AG09319 (cell line): Measurements from ENCODE around the gene KCMF1.

Source experiments
- DNase-seq: peaks from one replicate; pipeline ENCODE4 v3.0.0-alpha.2; 2010; ENCODE audit warnings: low read depth; ENCODE audit errors: extremely low read depth
- TF ChIP-seq, protein P1 (sequence below): IDR thresholded peaks from 2 replicates; pipeline ENCODE4 v1.5.1; 2011; ENCODE audit warnings: low read depth, mild to moderate bottlenecking, inconsistent platforms, low read length, moderate library complexity

Gene KCMF1

DNA sequence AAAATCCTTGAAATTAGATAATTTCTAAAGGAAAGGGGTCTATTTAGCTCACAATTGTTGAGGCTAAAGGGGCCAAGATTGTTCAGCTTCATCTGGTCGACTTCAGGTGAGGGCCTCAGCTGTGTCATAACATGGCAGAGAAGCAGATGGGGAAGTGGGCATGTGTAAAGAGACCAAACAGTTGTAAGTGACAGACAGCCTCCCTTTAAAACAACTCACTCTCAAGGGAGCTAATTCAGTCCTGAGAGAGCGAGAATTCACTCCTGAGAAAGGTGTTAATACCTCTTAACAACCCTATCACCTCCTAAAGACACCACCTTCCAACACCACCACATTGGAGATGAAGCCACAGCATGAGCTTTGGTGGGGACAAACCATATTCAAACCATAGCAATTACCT is 62.4 kb downstream of the KCMF1 start:
- DNase-seq, result no peak
- TF ChIP-seq, protein P1, sequence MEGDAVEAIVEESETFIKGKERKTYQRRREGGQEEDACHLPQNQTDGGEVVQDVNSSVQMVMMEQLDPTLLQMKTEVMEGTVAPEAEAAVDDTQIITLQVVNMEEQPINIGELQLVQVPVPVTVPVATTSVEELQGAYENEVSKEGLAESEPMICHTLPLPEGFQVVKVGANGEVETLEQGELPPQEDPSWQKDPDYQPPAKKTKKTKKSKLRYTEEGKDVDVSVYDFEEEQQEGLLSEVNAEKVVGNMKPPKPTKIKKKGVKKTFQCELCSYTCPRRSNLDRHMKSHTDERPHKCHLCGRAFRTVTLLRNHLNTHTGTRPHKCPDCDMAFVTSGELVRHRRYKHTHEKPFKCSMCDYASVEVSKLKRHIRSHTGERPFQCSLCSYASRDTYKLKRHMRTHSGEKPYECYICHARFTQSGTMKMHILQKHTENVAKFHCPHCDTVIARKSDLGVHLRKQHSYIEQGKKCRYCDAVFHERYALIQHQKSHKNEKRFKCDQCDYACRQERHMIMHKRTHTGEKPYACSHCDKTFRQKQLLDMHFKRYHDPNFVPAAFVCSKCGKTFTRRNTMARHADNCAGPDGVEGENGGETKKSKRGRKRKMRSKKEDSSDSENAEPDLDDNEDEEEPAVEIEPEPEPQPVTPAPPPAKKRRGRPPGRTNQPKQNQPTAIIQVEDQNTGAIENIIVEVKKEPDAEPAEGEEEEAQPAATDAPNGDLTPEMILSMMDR, result no peak

DNA sequence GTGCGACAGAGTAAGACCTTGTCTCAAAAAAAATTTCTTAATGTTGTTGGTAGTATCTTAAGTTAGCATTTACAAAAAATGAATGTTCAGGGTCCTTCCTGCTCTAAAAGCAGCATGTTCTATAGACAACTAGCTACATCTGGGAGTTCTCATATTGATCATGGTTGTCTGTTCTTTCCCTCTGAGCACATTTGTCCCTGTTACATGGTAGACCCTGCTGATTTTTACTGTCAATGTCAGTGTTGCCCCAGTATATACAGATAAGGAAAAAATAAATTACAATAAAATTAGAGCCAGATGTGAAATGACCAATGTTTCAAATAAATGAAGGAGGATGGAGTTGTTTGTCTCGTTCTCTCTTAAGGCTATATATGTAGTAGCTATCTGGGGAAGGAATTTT is 63.2 kb downstream of the KCMF1 start:
- no peak for DNase-seq
- TF ChIP-seq, protein P1, result no peak

DNA sequence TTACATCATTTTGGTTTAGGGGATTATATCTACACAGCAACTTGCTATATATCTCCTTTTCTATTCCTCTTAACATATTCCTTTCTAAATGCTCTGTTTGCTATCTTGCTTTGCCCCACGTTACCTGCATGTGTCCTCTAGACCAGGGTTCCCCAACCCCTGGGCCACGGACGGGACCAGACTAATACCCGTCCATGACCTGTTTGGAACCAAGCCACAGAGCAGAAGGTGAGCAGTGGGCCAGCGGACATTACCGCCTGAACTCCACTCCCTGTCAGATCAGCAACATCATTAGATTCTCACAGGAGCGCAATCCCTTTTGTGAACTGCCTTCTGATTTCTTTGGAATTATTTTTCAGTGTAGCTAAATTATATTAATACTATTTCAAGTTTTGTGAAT is 66.7 kb downstream of the KCMF1 start:
- TF ChIP-seq, protein P1, result no peak
- DNase-seq, result no peak

DNA sequence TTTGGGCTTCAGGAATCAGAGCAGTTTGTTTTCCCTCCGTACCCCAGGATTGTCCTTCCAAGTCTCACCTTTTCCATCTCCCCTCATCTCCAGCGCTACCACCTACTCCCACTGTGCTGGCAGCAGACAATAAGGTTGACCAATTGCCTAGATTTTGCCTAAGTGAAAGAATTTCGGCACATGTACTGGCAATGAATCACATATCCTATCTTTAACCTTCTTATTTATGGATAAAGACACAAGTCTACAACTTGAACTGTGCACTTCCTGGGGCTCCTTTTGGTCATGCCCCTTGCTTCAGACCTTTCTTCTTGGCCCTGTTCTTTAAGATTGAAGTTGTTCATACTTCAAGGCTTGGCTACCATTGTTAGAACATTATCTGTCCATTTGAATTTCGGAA is 71.4 kb downstream of the KCMF1 start:
- TF ChIP-seq, protein P1, result no peak
- DNase-seq, result no peak

DNA sequence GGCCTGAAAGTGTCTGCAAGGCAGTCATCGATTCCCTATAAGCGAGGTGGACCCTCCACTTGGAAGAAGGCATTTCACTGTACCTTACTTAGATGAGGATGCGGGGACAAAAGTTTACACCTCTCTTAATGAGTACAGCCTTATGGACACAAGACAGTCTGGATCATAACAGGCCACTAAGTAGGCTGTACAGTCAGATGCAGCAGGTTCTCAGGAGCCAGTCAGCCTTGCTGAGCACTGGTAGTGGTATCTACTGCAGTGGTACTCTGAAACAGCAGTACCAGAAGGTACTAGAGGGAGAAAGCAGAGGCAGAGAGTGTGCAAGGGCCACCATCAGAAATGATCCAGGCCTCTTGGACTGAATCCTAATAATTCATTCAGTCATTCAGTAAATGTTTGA is 77.6 kb downstream of the KCMF1 start:
- TF ChIP-seq, protein P1, result no peak
- DNase-seq, result no peak

DNA sequence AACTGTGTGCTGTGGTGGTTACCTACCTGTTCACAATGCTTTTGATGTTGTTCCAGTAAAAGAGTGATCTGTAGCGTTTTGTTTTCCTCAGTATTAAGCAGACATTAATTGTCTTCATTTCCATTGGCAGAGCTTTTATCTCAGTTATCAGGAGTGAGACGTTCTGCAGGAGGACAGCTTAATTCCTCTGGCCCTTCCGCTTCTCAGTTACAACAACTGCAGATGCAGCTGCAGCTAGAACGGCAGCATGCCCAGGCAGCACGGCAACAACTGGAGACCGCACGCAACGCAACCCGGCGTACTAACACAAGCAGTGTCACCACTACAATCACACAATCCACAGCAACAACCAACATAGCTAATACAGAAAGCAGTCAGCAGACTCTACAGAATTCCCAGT is 78.3 kb downstream of the KCMF1 start:
- TF ChIP-seq, protein P1, result no peak
- DNase-seq, result no peak

DNA sequence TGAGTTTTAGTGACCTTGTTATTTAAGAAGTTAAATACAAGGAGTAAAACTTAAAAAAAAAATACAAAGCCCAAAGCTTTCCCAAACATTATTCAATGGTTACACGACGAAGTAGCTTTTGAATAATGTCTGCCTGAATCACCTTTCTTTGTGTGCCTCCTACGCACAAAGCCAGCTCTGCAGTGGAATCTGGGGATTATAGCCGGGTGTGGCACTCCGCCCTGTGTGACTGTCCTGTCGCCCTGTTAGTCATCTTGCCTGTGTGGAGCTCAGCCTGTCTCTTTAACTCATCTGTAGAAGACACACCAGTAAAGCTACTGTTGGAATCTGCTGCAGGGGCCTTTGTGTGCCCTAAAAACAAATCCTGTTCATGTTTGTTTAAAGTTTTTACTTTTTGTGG is 82.8 kb downstream of the KCMF1 start:
- no peak for DNase-seq
- TF ChIP-seq, protein P1, result no peak
